ENCODE measurements around the gene DIO3.
"Not testable (repeated sequence)": the region's sequence is repeated elsewhere in the genome, so short reads cannot be mapped to it uniquely, and the experiment has no call there.

Gene DIO3

GRCh38 chr14:101553931-101554330 lies 7.4 kb upstream of the DIO3 start:
- Histone ChIP-seq H3K4me3 (no peak overlapping the region), H3K4me1 (peaks cover 2 to 10% (median 3%) of the 10 kb centered on the region in 10 experiments; a peak in 14 of 20 replicates), H3K27ac (no peak overlapping the region), H3K9ac (no peak overlapping the region), H4K20me1 (peaks cover 0 to 8% (median 0%) of the 10 kb centered on the region in 11 experiments; a peak in 2 of 22 replicates), H3K36me3 (no peaks in the 10 kb centered on the region), H3K27me3 (peaks cover 9 to 17% (median 11%) of the 10 kb centered on the region in 11 experiments), H3K9me3 (replicated peaks in 1 of 11) (no peaks in the 10 kb centered on the region), H3K4me2 (no peak overlapping the region)
- TF ChIP-seq Cebpa-rat (IDR thresholded peaks at IDR 0.05): no peak

- Histone ChIP-seq H3K36me3 (no peaks in the 10 kb centered on the region), H4K20me1 (peaks cover 0 to 13% (median 0%) of the 10 kb centered on the region in 11 experiments; a peak in 4 of 22 replicates), H3K4me2 (no peak overlapping the region), H3K9ac (no peak overlapping the region), H3K4me1 (peaks cover 0 to 6% (median 0%) of the 10 kb centered on the region in 10 experiments; a peak in 4 of 20 replicates), H3K27ac (no peak overlapping the region), H3K9me3 (replicated peaks in 1 of 11) (peaks cover 0 to 7% (median 4%) of the 10 kb centered on the region in 11 experiments; a peak in 6 of 22 replicates), H3K4me3 (no peak overlapping the region), H3K27me3 (peaks cover 21 to 29% (median 23%) of the 10 kb centered on the region in 11 experiments)
- TF ChIP-seq Cebpa-rat (IDR thresholded peaks at IDR 0.05): no peak
These were observed 6.2 kb upstream of the DIO3 start for GRCh38 chr14:101554991-101555668.

GRCh38 chr14:101555669-101556043 lies 5.6 kb upstream of the DIO3 start:
- H3K36me3 ChIP-seq; H3K4me1 ChIP-seq; H3K9ac ChIP-seq; H3K4me3 ChIP-seq; H3K4me2 ChIP-seq; H3K27ac ChIP-seq; H3K9me3 ChIP-seq (replicated peaks in 1 of 11): not testable (repeated sequence)
- Histone ChIP-seq H4K20me1 (peaks cover 0 to 13% (median 0%) of the 10 kb centered on the region in 11 experiments; a peak in 4 of 22 replicates), H3K27me3 (peaks cover 26 to 34% (median 29%) of the 10 kb centered on the region in 11 experiments)

- Histone ChIP-seq H3K9me3 (replicated peaks in 1 of 11) (peaks cover 0 to 12% (median 5%) of the 10 kb centered on the region in 11 experiments; a peak in 13 of 22 replicates), H4K20me1 (peaks cover 0 to 13% (median 0%) of the 10 kb centered on the region in 11 experiments; a peak in 4 of 22 replicates), H3K4me3 (no peak overlapping the region), H3K4me1 (peaks cover 0 to 6% (median 0%) of the 10 kb centered on the region in 10 experiments; a peak in 4 of 20 replicates), H3K27me3 (peaks cover 31 to 39% (median 33%) of the 10 kb centered on the region in 11 experiments), H3K36me3 (no peaks in the 10 kb centered on the region), H3K9ac (no peak overlapping the region), H3K27ac (no peak overlapping the region), H3K4me2 (no peak overlapping the region)
- no peak for TF ChIP-seq Cebpa-rat (IDR thresholded peaks at IDR 0.05)
These were observed 5.2 kb upstream of the DIO3 start for GRCh38 chr14:101556131-101556530.

GRCh38 chr14:101556566-101557320 lies 4.6 kb upstream of the DIO3 start:
- Histone ChIP-seq H3K4me3 (no peak overlapping the region), H3K4me1 (peaks cover 0 to 11% (median 4%) of the 10 kb centered on the region in 10 experiments; a peak in 11 of 20 replicates), H3K9ac (no peak overlapping the region), H3K9me3 (replicated peaks in 1 of 11) (peaks cover 5 to 18% (median 10%) of the 10 kb centered on the region in 11 experiments), H3K36me3 (no peaks in the 10 kb centered on the region), H4K20me1 (peaks cover 0 to 13% (median 0%) of the 10 kb centered on the region in 11 experiments; a peak in 5 of 22 replicates), H3K27ac (no peak overlapping the region), H3K4me2 (peak overlapping the region in 3 of 11 experiments; percentile 5 to 12 (median 8); a peak in 2 of 22 replicates), H3K27me3 (peaks cover 37 to 45% (median 39%) of the 10 kb centered on the region in 11 experiments)
- TF ChIP-seq Cebpa-rat (IDR thresholded peaks at IDR 0.05): no peak

- Histone ChIP-seq H3K4me3 (no peak overlapping the region), H3K4me1 (peaks cover 0 to 17% (median 8%) of the 10 kb centered on the region in 10 experiments; a peak in 14 of 20 replicates), H4K20me1 (peaks cover 0 to 14% (median 0%) of the 10 kb centered on the region in 11 experiments; a peak in 6 of 22 replicates), H3K27ac (no peak overlapping the region), H3K4me2 (peak overlapping the region in 3 of 11 experiments; percentile 5 to 12 (median 8); a peak in 2 of 22 replicates), H3K27me3 (peaks cover 43 to 51% (median 45%) of the 10 kb centered on the region in 11 experiments), H3K9ac (no peak overlapping the region), H3K36me3 (no peaks in the 10 kb centered on the region), H3K9me3 (replicated peaks in 1 of 11) (peaks cover 11 to 24% (median 16%) of the 10 kb centered on the region in 11 experiments)
- TF ChIP-seq Cebpa-rat (IDR thresholded peaks at IDR 0.05): no peak
These were observed 4.0 kb upstream of the DIO3 start for GRCh38 chr14:101557321-101557695.

- H3K4me2 ChIP-seq: no peak overlapping the region
- H3K36me3 ChIP-seq: no peaks in the 10 kb centered on the region
- no peak for TF ChIP-seq Cebpa-rat (IDR thresholded peaks at IDR 0.05)
- peaks cover 12 to 27% (median 18%) of the 10 kb centered on the region in 11 experiments for H3K9me3 ChIP-seq (replicated peaks in 1 of 11)
- H4K20me1 ChIP-seq: peaks cover 0 to 22% (median 0%) of the 10 kb centered on the region in 11 experiments; a peak in 6 of 22 replicates
- H3K9ac ChIP-seq: no peak overlapping the region
- H3K4me3 ChIP-seq: no peak overlapping the region
- peaks cover 50 to 59% (median 53%) of the 10 kb centered on the region in 11 experiments for H3K27me3 ChIP-seq
- H3K27ac ChIP-seq: no peak overlapping the region
- peaks cover 1 to 24% (median 16%) of the 10 kb centered on the region in 10 experiments; a peak in 17 of 20 replicates for H3K4me1 ChIP-seq
These were observed 3.2 kb upstream of the DIO3 start for GRCh38 chr14:101557811-101558738.

GRCh38 chr14:101558739-101559240 lies 2.5 kb upstream of the DIO3 start:
- Histone ChIP-seq H4K20me1 (peaks cover 0 to 29% (median 6%) of the 10 kb centered on the region in 11 experiments; a peak in 11 of 22 replicates), H3K27ac (no peak overlapping the region), H3K36me3 (no peaks in the 10 kb centered on the region), H3K27me3 (peaks cover 57 to 66% (median 60%) of the 10 kb centered on the region in 11 experiments), H3K9me3 (replicated peaks in 1 of 11) (peaks cover 12 to 27% (median 18%) of the 10 kb centered on the region in 11 experiments), H3K4me3 (no peak overlapping the region), H3K4me1 (peaks cover 9 to 32% (median 23%) of the 10 kb centered on the region in 10 experiments; a peak in 17 of 20 replicates), H3K9ac (no peak overlapping the region), H3K4me2 (no peak overlapping the region)
- no peak for TF ChIP-seq Cebpa-rat (IDR thresholded peaks at IDR 0.05)

Measured in BLaER1 treated with 17β-estradiol and CSF1 and Interleukin-3, amounts not matched to agents 10 nM and 100 nM (cell line).